Inflammatory macrophage treated with lipopolysaccharide for 4 hours (primary cell): ENCODE results near the gene RGS3.
A peak's percentile ranks its signal among the peaks of the same experiment; 100 is the strongest.
"Not testable (repeated sequence)": the region's sequence is repeated elsewhere in the genome, so short reads cannot be mapped to it uniquely, and the experiment has no call there.

ENCODE experiments used
- DNase-seq: peaks from one replicate; pipeline ENCODE4 v3.0.0-alpha.2; 2020

RGS3 gene

DNA sequence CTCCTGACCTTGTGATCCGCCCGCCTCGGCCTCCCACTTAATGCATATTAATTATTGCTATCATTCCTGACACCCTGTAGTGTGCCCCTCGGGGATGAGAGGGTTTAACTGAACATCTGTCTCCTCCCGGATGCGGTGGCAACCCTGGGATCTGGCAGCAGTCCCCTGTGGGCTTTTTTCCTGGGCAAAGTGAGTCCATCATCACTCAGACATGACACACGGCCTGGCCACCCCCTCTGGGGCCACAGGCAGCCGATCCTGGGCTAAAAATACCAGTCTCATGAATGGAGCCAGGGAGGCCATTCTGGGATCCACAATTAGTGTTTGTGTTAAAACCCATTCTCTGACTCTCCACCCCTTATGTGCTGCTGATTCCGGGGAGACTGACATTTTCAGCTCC is 161.2 kb downstream of the RGS3 start:
- DNase-seq, result no peak

DNA sequence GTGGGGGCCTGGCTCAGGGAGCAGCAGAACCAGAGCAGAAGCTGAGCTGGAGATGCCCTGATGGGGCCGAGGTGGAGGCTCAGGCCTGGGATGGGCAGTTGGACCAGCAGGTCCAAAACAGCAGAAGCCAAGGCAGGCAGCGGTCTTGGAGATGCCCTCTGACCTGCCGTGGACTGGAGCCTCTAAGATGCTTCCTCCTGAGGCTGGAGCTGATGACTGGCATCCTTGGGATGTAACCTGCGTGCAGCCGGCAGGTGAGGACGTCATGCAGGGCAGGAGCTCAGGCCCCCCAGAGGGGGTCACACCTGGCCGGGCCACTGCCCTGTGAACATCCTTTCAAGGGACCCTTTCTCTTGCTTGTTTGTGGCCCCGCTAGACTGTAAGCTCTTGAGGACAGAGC is 162.0 kb downstream of the RGS3 start:
- no peak for DNase-seq

DNA sequence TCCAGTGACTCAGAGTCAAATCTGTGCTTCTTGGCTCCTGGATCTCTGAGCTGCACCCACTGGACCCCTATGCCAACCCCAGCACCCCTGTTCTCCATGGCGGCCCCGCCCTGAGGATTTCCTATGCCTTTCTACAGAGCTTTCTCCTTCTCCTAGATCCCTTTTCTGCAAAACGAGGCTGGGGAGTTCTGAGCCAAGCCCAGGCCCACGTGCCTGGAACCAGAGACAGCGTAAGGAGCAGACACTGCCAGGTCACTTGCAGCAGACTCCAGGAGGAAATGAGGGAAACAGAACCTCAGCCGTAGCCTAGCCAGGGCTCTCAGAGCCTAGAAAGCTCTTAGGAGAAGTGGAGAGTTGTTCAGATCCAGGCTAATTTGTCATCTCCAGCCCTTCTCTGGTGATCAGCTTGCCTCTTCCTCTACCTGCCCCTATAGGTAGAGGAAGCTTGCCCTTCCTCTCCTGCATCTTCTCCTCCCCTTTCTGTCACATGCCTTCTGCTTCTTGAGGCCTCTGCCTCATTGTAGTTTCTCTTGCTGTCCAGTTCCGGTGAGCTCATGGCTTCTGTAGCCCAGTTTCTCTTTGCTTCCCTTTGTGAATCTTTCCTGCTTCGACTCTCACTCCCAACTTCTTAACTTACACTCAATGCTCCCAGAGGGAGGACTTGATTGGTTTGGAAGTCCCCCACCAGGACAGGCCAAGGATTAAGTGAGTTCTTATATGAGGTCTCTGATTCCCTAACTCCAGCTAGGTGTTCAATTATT is 163.4 kb downstream of the RGS3 start:
- DNase-seq, result no peak

DNA sequence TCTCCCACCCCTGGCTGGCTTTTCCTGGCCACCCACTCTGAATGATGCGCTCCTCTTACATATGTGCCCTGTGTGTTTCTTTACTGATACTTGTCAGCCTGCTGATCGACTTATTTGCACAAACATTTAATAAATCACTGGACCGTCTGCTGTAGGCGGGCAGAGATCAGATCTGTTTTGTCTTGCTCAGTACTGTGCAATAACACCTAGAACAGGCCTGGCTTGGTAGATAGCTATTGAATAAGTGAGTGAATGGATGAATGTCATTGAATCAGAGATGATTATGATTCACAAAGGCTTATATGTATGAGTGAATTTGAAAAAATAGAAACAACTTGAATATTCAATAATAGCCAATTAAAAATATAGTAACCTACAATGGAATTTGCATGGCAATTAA is 165.1 kb downstream of the RGS3 start:
- DNase-seq, result no peak

DNA sequence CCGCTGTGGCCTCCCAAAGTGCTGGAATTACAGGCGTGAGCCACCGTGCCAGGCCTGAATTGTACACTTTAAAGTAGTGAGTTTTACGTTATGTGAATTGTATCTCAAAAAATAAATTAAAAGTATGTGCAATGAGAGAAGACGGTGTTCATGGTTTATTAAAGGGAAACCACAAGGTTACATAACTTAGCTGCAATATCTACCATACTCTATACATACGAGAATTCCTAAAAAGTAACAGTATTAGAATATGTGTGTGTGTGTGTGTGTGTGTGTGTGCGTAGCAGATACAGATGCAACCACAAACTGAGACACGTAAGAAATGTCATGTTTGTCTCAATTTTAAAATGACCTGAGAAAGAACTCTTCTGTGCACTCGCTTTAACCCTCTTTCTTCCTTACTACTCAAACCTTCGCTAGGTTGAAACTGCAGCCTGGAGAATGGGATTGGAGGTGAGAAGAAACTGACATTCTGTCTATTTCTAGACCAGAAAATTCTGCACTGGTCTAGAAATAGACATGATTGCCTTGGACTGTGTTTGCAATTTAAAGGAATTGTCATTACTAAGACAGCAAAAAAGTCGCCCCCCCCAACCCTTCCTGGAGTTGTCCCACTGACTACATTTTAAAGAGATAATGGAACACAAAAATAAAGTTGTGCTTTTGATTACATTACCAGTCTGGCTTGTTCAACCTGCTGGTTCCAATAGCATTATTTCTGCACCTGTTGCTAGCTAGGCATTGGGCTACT is 167.0 kb downstream of the RGS3 start:
- peak; percentile 31 for DNase-seq

DNA sequence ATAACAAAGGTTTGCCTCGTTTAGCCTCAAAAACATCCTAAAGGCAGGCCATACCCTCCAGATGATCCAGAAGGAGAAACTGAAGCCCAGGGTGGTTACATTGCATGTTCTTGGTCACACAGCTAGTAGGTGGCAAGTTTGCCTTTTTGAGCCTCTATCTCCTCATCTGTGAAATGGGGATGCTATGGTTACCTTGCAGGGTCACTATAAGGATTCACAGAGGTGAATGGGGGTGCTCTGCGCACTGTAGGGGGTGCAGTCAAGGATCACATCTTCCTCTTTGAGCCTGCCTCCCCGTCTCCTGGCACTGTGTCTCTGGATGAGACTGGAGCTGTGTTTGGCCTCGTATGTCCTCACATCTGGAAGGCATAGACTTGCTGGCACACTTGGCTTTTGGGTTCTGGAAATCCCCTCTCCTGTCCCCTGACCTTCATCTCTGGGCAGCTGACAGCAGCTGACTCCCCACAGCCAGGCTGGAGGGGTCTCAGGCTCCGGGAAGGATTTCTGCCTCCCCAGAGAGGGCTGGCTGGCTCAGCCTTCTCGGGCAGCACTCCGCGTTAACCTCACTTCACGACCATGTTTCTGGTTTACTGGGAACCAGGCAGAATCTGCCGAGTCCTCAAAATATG is 167.7 kb downstream of the RGS3 start:
- no peak for DNase-seq

DNA sequence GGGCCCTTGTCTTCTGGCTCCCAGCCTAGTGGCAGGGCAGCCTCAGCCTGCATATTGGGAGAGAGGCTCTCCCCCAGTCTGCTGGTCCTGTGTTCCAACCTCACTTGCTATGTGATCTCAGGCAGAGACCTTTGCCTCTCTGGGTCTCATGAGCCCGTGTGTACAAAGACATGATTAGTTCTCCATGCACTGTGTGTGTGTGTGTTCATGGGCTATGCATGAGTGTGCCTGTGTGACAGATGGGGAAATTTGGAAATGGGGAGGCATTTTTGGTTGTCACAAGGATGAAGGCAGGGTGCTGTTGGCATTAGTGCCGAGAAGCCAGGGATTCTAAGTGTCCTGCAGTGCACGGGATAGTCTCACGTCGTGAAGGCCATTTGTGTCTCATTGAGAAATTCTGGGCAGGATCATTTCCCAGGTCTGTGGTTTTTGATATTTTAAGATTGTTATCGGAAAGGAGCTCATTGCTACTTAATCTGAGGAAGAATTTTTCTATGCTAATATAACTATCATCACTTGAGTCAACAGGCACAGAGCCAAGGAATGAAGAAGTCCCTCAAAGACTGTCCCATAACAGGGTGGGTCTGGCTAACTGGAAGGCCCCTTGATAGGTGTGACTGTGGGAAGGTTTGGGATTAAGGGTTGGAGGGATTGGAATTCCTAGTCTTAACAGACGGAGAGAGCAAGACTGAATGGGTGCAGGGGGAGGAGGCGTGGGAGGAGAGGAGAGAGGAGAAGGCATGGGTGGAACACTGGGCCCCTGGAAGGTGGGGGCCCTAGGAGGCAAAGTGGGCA is 168.5 kb downstream of the RGS3 start:
- DNase-seq, result no peak

DNA sequence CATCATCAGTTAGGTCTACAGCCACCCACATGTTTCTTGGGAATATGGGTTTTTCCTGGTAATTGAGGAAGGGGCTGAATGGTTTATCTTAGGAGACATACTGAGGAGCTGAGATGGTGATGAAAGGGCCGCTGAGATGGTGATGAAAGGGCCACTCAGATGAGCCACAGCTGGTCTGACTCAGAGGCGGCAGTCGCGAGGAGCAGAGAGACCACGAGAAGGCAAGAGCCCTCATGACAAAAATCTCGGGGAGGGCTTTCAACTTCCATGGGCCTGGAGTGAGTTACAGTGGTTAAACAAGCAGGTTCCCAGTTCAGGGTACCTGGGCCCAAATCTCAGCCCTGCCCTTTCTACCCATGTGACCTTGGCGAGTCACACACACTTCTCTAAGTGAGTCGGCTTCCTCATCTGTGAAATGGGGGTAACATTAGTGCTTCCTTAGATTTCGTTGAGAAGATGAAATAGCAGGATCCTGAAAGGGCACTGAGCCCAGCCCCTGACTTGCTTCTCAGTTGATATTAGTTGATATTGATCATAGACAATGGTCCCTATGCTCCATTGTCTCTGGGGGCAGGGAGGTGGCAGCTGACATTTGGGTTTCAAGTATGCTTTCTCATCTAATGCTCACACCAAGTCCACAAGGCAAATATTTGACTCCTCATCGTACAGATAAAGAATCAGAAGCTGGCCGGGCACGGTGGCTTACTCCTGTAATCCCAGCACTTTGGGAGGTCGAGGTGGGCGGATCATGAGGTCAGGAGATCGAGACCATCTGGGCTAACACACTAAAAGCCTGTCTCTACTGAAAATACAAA is 169.5 kb downstream of the RGS3 start:
- peak; percentile 80 for DNase-seq

DNA sequence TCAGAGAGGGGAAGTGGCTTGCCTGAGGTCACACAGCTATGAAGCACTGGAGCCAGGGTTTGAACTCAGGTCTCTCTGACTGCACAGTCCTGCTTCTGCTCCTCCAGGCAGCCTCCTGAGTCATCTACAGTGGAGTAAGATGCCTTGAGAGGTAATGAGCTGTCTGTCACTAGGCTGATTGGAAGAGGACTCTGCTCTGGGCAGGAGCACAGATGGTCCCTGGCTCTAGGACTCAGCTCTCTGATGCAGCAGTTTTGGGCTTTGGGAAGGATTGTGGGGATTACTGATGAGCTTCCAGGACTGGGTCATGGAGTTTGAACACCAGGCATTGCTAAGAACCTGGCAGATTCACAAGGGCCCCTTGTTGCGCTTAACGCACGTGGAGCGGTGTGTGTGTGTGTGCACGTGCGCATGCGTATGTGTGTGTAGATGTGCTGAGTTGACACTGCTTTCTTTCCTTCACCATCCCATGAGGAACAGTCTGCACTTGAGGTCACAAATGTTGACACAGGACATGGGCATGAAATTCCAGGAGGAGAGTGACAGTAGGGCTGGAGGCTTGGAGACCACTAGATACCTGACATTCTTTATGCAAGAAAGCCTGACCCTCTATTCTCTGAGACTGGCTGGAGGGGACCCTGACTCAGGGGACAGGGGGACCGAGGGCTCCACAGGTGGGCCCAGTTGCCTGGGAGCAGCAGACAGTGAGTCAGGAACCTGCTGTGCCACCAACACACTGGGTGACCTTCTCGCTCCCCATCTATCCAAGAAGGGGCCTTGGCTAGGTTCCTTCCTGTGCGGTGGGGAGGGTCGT is 170.5 kb downstream of the RGS3 start:
- DNase-seq, result peak; percentile 37

DNA sequence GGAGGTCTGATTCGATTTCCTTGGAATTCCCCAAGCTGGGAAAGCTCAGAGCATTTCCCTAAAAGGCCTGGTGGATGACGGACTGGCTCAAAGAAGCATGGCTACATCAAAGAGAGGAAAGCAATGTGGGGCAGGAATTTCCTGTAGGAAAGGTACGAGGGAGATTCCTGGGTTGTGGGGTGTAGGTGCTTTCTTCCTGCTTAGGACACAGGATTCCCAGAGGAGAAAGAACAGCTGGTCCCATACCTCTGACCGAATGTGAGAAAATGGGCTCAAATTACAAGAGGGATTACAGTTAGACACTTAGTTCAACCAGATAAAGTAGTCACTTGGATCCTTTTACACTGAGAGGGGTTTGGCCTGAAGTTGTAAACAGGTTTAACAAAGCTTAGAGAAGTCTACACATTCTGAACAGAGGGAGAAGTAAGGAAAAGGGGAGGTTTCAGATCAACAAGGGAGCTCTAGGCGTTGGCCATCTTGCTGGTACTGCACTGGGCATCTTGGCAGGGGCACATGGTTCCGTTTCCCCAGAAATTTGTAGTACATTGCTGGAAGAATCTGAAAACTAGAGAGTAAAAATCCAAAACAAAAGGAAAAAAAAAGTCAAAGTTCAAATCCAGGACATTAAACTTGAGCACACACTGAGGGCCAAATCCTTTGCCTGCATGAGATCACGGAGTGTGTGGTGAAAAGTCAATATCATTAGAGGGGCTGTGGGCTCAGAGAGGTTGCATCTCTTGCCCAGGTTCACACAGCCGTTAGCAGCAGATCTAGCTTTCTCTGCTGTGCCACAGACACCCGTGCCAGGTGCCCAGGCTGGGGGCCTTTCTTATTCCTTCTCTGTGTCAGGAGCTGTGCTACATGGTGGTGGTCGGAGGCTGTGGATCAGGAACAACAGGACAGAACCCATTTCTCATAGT is 171.3 kb downstream of the RGS3 start:
- no peak for DNase-seq

DNA sequence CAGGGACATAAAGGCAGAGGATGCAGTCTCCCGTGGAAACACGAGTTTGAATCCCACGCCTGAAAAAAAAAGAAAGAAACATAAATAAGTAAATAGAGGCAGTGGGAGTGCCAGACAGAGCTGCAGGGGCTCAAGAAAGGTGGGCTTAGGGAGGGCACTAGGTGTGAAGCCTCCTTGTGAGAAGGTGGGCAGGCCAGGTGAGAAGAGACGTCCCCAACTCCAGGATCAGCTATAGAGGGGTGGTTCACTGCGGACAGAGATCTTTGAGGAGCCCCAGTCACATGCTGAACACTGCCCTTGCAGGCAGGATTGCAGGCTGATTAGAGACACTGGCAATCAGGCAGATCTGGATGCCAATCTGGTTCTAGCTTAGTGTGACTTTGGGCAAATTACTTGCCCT is 172.1 kb downstream of the RGS3 start:
- DNase-seq, result no peak

DNA sequence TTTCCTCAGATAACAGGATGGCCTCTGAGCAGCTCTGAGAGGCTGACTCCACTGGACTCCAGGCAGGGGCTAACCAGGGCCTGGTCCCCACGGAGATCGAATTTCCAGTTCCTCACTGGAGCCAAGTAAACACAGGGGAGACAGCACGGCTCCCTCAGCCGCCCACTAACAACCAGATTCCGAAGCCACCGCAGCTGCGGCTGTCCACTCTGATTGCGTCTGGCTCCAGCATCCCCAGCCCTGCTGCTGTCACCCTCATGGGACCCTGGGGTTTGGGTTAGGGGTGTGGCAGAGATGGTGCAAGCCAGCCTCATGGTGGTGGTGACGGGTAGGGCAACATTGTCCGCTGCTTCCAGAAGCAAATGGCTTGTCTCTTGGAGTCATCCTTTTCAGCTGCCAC is 172.6 kb downstream of the RGS3 start:
- no peak for DNase-seq

DNA sequence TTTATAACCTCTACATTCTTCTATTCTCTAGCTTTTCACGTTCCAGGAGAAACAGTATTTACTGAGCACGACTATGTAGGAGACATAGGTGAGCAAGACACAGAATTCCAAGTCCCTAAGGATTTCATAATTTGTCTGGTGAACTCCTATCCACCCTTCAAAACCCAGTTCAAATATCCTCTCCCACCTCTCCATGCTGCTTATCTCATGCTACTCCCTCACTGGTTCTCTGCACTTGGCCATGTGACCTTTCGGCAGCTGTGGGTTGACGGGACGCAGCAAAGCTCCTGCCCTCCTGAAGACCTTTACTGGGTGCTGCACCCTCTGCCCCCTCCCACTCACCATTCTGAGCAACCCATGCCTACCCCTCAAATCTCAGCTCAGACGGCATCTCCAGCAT is 173.2 kb downstream of the RGS3 start:
- DNase-seq, result no peak

DNA sequence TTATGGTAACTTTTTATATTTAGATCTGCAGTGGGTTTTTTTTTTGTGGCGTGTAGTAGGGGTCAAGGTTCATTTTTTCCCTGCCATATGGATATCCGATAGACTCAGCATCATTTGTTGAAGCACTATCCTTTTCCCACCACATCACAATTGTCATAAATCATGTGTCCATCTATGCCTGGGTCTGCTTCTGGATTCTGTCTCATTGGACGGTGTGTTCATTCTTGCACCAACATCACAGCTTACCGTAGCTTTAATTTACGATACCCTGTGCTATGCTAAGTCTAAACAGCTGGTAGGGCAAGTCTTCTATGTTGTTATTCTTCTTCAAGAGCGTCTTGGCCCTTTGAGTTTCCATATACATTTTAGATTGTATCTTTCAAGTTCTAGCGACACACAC is 175.0 kb downstream of the RGS3 start:
- no peak for DNase-seq

DNA sequence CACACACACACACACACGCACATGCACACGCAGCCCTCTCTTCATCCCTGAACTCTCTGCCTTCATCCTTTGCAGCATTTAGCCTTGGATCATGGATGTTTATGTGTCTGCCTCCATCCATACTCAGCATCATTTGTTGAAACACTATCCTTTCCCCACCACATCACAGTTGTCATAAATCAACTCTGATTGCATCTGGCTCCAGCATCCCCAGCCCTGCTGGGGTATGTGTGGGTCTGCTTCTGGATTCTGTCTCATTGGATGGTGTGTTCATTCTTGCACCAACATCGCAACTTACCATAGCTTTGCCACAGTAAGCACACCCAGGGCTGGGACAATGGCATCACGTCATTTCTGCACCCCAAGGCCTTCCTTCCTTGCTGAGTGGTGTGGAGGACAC is 175.4 kb downstream of the RGS3 start:
- DNase-seq, result no peak

DNA sequence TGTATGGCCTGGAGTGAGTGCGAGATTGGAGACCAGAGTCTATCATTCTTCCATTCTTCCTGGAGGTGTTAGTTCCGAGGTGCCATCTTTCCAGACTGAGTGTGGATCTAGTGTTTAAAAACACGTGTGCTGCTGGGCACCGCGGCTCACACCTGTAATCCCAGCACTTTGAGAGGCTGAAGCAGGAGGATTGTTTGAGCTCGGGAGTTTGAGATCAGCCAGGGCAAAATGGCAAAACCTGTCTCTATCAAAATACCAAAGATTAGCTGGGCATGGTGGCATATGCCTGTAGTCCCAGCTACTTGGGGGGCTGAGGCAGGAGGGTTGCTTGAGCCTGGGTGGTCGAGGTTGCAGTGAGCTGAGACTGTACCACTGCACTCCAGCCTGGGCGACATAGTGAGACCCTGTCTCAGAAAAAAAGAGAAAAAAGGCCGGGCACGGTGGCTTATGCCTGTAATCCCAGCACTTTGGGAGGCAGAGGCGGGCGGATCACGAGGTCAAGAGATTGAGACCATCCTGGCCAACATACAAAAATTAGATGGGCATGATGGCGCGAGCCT is 176.0 kb downstream of the RGS3 start:
- not testable (repeated sequence) for DNase-seq

DNA sequence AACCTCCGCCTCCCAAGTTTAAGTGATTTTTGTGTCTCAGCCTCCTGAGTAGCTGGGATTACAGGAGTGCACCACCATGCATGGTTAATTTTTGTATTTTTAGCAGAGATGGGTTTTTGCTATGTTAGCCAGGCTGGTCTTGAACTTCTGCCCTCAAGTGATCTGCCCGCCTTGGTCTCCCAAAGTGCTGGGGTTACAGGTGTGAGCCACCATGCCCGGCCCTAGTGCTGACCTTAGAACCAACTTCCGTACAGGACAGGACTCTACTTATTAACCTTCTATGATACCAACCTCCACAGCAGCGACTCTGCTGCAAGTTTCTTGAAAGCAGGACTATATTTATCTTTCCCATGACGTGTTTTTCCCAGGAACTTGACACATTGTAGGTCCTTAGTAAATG is 176.9 kb downstream of the RGS3 start:
- no peak for DNase-seq

DNA sequence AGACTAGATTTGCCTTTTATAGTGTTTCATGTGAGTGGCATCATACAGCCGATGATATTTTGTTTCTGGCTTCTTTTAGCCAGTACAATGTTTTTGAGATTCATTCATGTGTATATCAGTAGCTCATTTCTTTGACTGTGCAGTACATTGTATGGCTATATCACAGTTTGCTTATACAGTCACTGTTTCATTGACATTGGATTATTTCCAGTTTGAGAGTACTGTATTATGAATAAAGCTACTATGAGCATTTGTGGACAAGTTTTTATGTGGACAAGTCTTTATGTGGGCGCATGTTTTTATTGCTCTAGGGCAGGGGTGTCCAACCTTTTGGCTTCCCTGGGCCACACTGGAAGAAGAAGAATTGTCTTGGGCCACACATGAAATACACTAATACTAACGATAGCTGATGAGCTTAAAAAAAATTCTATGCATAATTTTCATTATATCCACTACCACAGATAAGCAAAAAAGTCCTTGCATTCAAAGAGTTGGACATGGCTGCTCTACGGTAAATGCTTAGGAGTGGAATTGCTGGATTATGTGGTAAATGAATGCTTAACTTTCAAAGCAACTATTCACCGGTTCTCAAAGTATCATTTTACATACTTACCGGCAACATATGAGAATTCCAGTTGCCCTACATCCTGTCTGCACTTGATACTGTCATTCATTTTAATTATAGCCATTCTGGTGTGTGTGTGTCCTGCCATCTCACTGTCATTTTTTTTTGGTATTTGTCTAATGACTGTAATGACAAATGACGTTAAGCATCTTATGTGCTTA is 177.8 kb downstream of the RGS3 start:
- DNase-seq, result no peak

DNA sequence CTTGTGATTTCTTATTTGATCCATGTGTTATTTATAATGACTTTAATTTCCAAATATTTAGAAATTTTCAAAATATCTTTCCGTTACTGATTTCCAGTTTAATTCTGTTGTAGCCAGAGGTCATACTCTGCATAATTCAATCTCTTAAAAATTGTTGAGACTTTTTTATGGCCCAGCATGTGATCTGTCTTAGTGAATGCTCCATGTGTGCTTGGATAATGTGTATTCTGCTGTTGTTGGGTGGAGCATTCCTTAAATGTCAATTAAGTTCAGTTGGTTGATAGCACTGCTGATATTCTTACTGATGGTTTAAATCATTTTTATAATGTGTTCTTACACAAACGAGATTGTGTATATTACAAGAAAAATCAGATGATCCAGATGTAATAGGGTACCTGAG is 180.8 kb downstream of the RGS3 start:
- no peak for DNase-seq
